MM.1S (cell line): ENCODE data around the gene TKTL1.

ENCODE experiments used
- CTCF ChIP-seq: fragments of 300-600 bp; sonication (generic); IDR thresholded peaks from 2 replicates; pipeline ENCODE4 v1.5.1; 2016; ENCODE audit warnings: antibody characterized with exemption, low read length, mixed read lengths
- EZH2 ChIP-seq: fragments of 300-600 bp; sonication (generic); optimal IDR thresholded peaks from 2 replicates; pipeline ENCODE3; 2017; ENCODE audit warnings: low read depth, mild to moderate bottlenecking, antibody characterized with exemption, low read length, mixed read lengths
- EZH2phosphoT487 ChIP-seq: fragments of 300-600 bp; sonication (generic); IDR thresholded peaks from 2 replicates; pipeline ENCODE4 v1.6.1; 2018; ENCODE audit warnings: antibody characterized with exemption, low read length

- TF ChIP-seq CTCF: no peak
- TF ChIP-seq EZH2: no peak
- no peak for TF ChIP-seq EZH2phosphoT487
Observed at GRCh38 chrX:154304846-154305245, 9.3 kb downstream of the TKTL1 start.
